ENCODE results near the gene KDR. TPM values are rescaled to one million over a fixed set of nuclear protein-coding genes. Genes with fewer than 3 reads are reported as not detected.

KDR gene
- total RNA-seq, result 0.88 and 6.8 TPM in 2 replicates

GRCh38 chr4:55125087-55125721 is at the start of gene KDR:
TSS of gene KDR (minus strand) at chr4:55125595. CDS start at chr4:55125293, 302 bp downstream.

Other genes with a start within 250 kb of the KDR start
- 6.5 and 9.7 TPM in 2 replicates for gene SRD5A3, start 220.6 kb upstream of the KDR start, total RNA-seq